ENCODE data around the gene EPHA3. TPM values are rescaled to one million over a fixed set of nuclear protein-coding genes. Genes with fewer than 3 reads are reported as not detected.

EPHA3 gene
- total RNA-seq, 1 experiment from 2014 or later, result 0.74 TPM

DNA sequence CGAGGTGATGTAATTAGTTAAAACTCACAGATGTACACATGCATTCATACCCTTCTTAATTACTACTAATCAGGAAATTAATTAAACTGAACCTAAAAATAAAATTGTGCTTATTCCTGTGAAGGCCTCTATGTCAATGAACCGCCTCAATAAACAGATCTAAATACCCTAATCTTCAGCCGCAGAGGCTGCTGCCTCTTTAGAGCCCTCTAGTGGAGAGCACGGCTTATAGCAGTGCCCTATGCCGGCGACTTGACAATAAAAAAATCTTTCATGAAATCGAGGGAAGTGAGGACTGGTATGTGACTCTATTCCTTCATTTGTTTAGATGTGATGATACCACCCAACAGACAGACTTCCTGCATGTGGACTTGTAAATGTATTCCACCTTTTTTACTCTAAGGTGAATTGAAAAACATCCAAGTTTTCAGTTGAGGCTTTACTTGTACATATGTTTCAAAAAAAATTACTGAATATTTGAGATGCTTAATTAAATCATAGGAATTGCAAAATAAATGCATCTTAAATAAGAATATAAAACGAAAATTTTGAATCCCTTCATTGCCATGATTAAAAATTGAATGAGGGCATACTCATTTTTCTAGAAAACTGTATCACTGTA lies 8.3 kb upstream of the EPHA3 start (continued):
- TF ChIP-seq, protein P1, sequence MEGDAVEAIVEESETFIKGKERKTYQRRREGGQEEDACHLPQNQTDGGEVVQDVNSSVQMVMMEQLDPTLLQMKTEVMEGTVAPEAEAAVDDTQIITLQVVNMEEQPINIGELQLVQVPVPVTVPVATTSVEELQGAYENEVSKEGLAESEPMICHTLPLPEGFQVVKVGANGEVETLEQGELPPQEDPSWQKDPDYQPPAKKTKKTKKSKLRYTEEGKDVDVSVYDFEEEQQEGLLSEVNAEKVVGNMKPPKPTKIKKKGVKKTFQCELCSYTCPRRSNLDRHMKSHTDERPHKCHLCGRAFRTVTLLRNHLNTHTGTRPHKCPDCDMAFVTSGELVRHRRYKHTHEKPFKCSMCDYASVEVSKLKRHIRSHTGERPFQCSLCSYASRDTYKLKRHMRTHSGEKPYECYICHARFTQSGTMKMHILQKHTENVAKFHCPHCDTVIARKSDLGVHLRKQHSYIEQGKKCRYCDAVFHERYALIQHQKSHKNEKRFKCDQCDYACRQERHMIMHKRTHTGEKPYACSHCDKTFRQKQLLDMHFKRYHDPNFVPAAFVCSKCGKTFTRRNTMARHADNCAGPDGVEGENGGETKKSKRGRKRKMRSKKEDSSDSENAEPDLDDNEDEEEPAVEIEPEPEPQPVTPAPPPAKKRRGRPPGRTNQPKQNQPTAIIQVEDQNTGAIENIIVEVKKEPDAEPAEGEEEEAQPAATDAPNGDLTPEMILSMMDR (IDR thresholded peaks at IDR 0.05), result peak; percentile 75
- TF ChIP-seq NR3C1 (CRISPR knock-in tag; conservative IDR thresholded peaks at IDR 0.05; ENCODE audit: low read depth) (no peak), TEAD1 (CRISPR knock-in tag; IDR thresholded peaks at IDR 0.05) (no peak)

DNA sequence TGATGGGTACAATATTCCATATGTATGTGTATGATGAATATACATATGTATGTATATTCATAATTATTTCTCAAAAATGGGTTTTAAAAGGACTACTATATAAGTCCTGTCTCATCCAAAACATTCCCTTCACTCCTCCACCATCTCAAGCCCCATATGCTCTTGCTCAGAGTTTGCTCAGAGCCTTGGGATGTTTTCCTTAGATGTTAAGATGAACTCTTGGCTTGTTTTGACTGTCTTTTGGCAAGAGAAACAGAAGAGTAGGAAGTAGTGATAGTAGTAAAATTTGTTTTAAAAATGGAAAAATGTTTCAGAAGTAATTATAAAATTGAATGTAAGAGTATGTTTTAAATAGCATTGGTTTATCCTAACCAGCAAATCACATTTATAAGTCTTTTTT lies 6.2 kb upstream of the EPHA3 start:
- Mint-ChIP-seq H3K9me3 (no peaks in the 10 kb centered on the region), H3K27ac (no peak overlapping the region), H3K36me3 (no peaks in the 10 kb centered on the region), H3K4me3 (no peak overlapping the region), H3K27me3 (ENCODE audit: low read depth) (no peaks in the 10 kb centered on the region; the same call in 1 of the 2 replicates), H3K4me1 (0 out of 2 replicates have a peak, but pooled peaks cover 5% of the 10 kb centered on the region)
- TF ChIP-seq ZBTB21 (CRISPR knock-in tag; IDR thresholded peaks at IDR 0.05; ENCODE audit: borderline replicate concordance) (no peak), ELF4 (CRISPR knock-in tag; IDR thresholded peaks at IDR 0.05; ENCODE audit: low read depth) (no peak), ESRRA (CRISPR knock-in tag; IDR thresholded peaks at IDR 0.05; ENCODE audit: borderline replicate concordance) (no peak), TEAD1 (CRISPR knock-in tag; IDR thresholded peaks at IDR 0.05) (no peak), ZNF263 (CRISPR knock-in tag; IDR thresholded peaks at IDR 0.05; ENCODE audit: low read depth) (no peak), RORB (CRISPR knock-in tag; IDR thresholded peaks at IDR 0.05) (no peak), SMAD3 (CRISPR knock-in tag; IDR thresholded peaks at IDR 0.05; ENCODE audit: borderline replicate concordance) (no peak), NR1H2 (CRISPR knock-in tag; IDR thresholded peaks at IDR 0.05) (no peak), ZNF423 (CRISPR knock-in tag; IDR thresholded peaks at IDR 0.05) (no peak)
- TF ChIP-seq, protein P2, sequence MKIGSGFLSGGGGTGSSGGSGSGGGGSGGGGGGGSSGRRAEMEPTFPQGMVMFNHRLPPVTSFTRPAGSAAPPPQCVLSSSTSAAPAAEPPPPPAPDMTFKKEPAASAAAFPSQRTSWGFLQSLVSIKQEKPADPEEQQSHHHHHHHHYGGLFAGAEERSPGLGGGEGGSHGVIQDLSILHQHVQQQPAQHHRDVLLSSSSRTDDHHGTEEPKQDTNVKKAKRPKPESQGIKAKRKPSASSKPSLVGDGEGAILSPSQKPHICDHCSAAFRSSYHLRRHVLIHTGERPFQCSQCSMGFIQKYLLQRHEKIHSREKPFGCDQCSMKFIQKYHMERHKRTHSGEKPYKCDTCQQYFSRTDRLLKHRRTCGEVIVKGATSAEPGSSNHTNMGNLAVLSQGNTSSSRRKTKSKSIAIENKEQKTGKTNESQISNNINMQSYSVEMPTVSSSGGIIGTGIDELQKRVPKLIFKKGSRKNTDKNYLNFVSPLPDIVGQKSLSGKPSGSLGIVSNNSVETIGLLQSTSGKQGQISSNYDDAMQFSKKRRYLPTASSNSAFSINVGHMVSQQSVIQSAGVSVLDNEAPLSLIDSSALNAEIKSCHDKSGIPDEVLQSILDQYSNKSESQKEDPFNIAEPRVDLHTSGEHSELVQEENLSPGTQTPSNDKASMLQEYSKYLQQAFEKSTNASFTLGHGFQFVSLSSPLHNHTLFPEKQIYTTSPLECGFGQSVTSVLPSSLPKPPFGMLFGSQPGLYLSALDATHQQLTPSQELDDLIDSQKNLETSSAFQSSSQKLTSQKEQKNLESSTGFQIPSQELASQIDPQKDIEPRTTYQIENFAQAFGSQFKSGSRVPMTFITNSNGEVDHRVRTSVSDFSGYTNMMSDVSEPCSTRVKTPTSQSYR (CRISPR knock-in tag; IDR thresholded peaks at IDR 0.05), result no peak
- TF ChIP-seq, protein P3, sequence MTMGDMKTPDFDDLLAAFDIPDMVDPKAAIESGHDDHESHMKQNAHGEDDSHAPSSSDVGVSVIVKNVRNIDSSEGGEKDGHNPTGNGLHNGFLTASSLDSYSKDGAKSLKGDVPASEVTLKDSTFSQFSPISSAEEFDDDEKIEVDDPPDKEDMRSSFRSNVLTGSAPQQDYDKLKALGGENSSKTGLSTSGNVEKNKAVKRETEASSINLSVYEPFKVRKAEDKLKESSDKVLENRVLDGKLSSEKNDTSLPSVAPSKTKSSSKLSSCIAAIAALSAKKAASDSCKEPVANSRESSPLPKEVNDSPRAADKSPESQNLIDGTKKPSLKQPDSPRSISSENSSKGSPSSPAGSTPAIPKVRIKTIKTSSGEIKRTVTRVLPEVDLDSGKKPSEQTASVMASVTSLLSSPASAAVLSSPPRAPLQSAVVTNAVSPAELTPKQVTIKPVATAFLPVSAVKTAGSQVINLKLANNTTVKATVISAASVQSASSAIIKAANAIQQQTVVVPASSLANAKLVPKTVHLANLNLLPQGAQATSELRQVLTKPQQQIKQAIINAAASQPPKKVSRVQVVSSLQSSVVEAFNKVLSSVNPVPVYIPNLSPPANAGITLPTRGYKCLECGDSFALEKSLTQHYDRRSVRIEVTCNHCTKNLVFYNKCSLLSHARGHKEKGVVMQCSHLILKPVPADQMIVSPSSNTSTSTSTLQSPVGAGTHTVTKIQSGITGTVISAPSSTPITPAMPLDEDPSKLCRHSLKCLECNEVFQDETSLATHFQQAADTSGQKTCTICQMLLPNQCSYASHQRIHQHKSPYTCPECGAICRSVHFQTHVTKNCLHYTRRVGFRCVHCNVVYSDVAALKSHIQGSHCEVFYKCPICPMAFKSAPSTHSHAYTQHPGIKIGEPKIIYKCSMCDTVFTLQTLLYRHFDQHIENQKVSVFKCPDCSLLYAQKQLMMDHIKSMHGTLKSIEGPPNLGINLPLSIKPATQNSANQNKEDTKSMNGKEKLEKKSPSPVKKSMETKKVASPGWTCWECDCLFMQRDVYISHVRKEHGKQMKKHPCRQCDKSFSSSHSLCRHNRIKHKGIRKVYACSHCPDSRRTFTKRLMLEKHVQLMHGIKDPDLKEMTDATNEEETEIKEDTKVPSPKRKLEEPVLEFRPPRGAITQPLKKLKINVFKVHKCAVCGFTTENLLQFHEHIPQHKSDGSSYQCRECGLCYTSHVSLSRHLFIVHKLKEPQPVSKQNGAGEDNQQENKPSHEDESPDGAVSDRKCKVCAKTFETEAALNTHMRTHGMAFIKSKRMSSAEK (CRISPR knock-in tag; IDR thresholded peaks at IDR 0.05; ENCODE audit: borderline replicate concordance), result no peak
- TF ChIP-seq, protein P4, sequence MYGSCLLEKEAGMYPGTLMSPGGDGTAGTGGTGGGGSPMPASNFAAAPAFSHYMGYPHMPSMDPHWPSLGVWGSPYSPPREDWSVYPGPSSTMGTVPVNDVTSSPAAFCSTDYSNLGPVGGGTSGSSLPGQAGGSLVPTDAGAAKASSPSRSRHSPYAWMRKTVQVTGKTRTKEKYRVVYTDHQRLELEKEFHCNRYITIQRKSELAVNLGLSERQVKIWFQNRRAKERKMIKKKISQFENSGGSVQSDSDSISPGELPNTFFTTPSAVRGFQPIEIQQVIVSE (CRISPR knock-in tag; IDR thresholded peaks at IDR 0.05; ENCODE audit: borderline replicate concordance), result no peak
- TF ChIP-seq, protein P5, sequence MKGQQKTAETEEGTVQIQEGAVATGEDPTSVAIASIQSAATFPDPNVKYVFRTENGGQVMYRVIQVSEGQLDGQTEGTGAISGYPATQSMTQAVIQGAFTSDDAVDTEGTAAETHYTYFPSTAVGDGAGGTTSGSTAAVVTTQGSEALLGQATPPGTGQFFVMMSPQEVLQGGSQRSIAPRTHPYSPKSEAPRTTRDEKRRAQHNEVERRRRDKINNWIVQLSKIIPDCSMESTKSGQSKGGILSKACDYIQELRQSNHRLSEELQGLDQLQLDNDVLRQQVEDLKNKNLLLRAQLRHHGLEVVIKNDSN (CRISPR knock-in tag; IDR thresholded peaks at IDR 0.05), result no peak
- TF ChIP-seq, protein P6, sequence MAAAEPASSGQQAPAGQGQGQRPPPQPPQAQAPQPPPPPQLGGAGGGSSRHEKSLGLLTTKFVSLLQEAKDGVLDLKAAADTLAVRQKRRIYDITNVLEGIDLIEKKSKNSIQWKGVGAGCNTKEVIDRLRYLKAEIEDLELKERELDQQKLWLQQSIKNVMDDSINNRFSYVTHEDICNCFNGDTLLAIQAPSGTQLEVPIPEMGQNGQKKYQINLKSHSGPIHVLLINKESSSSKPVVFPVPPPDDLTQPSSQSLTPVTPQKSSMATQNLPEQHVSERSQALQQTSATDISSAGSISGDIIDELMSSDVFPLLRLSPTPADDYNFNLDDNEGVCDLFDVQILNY (CRISPR knock-in tag; IDR thresholded peaks at IDR 0.05), result no peak
- TF ChIP-seq, protein P7, sequence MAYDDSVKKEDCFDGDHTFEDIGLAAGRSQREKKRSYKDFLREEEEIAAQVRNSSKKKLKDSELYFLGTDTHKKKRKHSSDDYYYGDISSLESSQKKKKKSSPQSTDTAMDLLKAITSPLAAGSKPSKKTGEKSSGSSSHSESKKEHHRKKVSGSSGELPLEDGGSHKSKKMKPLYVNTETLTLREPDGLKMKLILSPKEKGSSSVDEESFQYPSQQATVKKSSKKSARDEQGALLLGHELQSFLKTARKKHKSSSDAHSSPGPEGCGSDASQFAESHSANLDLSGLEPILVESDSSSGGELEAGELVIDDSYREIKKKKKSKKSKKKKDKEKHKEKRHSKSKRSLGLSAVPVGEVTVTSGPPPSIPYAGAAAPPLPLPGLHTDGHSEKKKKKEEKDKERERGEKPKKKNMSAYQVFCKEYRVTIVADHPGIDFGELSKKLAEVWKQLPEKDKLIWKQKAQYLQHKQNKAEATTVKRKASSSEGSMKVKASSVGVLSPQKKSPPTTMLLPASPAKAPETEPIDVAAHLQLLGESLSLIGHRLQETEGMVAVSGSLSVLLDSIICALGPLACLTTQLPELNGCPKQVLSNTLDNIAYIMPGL (CRISPR knock-in tag; IDR thresholded peaks at IDR 0.05), result no peak
- TF ChIP-seq, protein P8, sequence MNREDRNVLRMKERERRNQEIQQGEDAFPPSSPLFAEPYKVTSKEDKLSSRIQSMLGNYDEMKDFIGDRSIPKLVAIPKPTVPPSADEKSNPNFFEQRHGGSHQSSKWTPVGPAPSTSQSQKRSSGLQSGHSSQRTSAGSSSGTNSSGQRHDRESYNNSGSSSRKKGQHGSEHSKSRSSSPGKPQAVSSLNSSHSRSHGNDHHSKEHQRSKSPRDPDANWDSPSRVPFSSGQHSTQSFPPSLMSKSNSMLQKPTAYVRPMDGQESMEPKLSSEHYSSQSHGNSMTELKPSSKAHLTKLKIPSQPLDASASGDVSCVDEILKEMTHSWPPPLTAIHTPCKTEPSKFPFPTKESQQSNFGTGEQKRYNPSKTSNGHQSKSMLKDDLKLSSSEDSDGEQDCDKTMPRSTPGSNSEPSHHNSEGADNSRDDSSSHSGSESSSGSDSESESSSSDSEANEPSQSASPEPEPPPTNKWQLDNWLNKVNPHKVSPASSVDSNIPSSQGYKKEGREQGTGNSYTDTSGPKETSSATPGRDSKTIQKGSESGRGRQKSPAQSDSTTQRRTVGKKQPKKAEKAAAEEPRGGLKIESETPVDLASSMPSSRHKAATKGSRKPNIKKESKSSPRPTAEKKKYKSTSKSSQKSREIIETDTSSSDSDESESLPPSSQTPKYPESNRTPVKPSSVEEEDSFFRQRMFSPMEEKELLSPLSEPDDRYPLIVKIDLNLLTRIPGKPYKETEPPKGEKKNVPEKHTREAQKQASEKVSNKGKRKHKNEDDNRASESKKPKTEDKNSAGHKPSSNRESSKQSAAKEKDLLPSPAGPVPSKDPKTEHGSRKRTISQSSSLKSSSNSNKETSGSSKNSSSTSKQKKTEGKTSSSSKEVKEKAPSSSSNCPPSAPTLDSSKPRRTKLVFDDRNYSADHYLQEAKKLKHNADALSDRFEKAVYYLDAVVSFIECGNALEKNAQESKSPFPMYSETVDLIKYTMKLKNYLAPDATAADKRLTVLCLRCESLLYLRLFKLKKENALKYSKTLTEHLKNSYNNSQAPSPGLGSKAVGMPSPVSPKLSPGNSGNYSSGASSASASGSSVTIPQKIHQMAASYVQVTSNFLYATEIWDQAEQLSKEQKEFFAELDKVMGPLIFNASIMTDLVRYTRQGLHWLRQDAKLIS (CRISPR knock-in tag; IDR thresholded peaks at IDR 0.05; ENCODE audit: borderline replicate concordance), result no peak
- no peak for DNase-seq (ENCODE audit: low spot score)
- ChIA-PET POLR2A (no interaction called here), CTCF (interaction anchor here (0.5 to 1.6 kb wide), 3 partner anchors 28 to 882 kb away, joined by 3 to 6 read pairs (median 3); no protein-coding TSS in a partner anchor)
- ATAC-seq, result no peak

Measured in WTC11 (cell line).